Measurements from ENCODE around the gene PDLIM5.

GRCh38 chr4:94571715-94572114 is 120.0 kb downstream of the PDLIM5 start:
- TF ChIP-seq POLR2A (IDR thresholded peaks at IDR 0.05), result no peak
- TF ChIP-seq CTCF (IDR thresholded peaks at IDR 0.05), result no peak

Measured in thyroid gland (tissue), 4 donors.